ENCODE data around the gene ARHGEF33. TPM values are rescaled to one million over a fixed set of nuclear protein-coding genes. Genes with fewer than 3 reads are reported as not detected.

Gene ARHGEF33
- under 1 TPM; 0.22 to 0.39 TPM for total RNA-seq
- polyA plus RNA-seq = not detected

GRCh38 chr2:38889575-38889974, at the start of gene ARHGEF33:
Gene ARHGEF33, plus strand, starts transcription at chr2:38889875. Its CDS starts 29,573 bp downstream, at chr2:38919448.
- no peak within 1 kb of the TSS for H3K27ac Mint-ChIP-seq
- CTCF ChIA-PET = no interaction called here
- H3K4me3 Mint-ChIP-seq = no peak within 1 kb of the TSS
- Histone ChIP-seq H3K36me3 (ENCODE audit: insufficient read depth, low read length) (no peaks in the 10 kb centered on the region), H3K27ac (ENCODE audit: low read depth, low read length) (no peak within 1 kb of the TSS), H3K4me3 (ENCODE audit: low read length) (no peak within 1 kb of the TSS), H3K9me3 (ENCODE audit: low read length) (no peaks in the 10 kb centered on the region), H3K4me1 (ENCODE audit: insufficient read depth, low read length) (no peaks in the 10 kb centered on the region), H3K27me3 (ENCODE audit: insufficient read depth, low read length, poor library complexity, severe bottlenecking) (no peaks in the 10 kb centered on the region)
- H3K9me3 Mint-ChIP-seq = no peaks in the 10 kb centered on the region
- H3K27me3 Mint-ChIP-seq = peaks cover 0 to 2% of the 10 kb centered on the region in 2 donors
- no peak for DNase-seq
- H3K36me3 Mint-ChIP-seq = no peaks in the 10 kb centered on the region
- POLR2A ChIA-PET = no interaction called here
- no peaks in the 10 kb centered on the region for H3K4me1 Mint-ChIP-seq

- no peak overlapping the region for H3K27ac Mint-ChIP-seq
- POLR2A ChIA-PET = no interaction called here
Observed at GRCh38 chr2:38850045-38850444, 39.6 kb upstream of the ARHGEF33 start.

GRCh38 chr2:38856165-38856564, 33.5 kb upstream of the ARHGEF33 start:
- H3K27me3 Mint-ChIP-seq = no peaks in the 10 kb centered on the region
- H3K4me1 Mint-ChIP-seq = no peaks in the 10 kb centered on the region
- POLR2A ChIA-PET = interaction anchor here (0.5 kb wide), 1 partner anchor 313 kb away, joined by 11 read pairs; no protein-coding TSS in a partner anchor
- Histone ChIP-seq H3K4me3 (ENCODE audit: low read length) (no peak overlapping the region), H3K36me3 (ENCODE audit: insufficient read depth, low read length) (peaks cover 23% of the 10 kb centered on the region), H3K27ac (ENCODE audit: low read depth, low read length) (no peak overlapping the region), H3K27me3 (ENCODE audit: insufficient read depth, low read length, poor library complexity, severe bottlenecking) (no peaks in the 10 kb centered on the region), H3K9me3 (ENCODE audit: low read length) (no peaks in the 10 kb centered on the region), H3K4me1 (ENCODE audit: insufficient read depth, low read length) (no peaks in the 10 kb centered on the region)
- H3K27ac Mint-ChIP-seq = no peak overlapping the region
- no peak overlapping the region for H3K4me3 Mint-ChIP-seq
- H3K9me3 Mint-ChIP-seq = no peaks in the 10 kb centered on the region
- CTCF ChIA-PET = no interaction called here
- H3K36me3 Mint-ChIP-seq = peaks cover 7 to 69% (median 29%) of the 10 kb centered on the region in 3 donors
- no peak for DNase-seq

More at GRCh38 chr2:38850045-38850444, 39.6 kb upstream of the ARHGEF33 start:
- no peak overlapping the region for H3K4me3 Mint-ChIP-seq
- Histone ChIP-seq H3K36me3 (ENCODE audit: insufficient read depth, low read length) (peaks cover 16% of the 10 kb centered on the region), H3K27ac (ENCODE audit: low read depth, low read length) (no peak overlapping the region), H3K4me3 (ENCODE audit: low read length) (no peak overlapping the region), H3K4me1 (ENCODE audit: insufficient read depth, low read length) (no peaks in the 10 kb centered on the region), H3K9me3 (ENCODE audit: low read length) (no peaks in the 10 kb centered on the region), H3K27me3 (ENCODE audit: insufficient read depth, low read length, poor library complexity, severe bottlenecking) (no peaks in the 10 kb centered on the region)
- H3K4me1 Mint-ChIP-seq = no peaks in the 10 kb centered on the region
- CTCF ChIA-PET = no interaction called here
- peaks cover 0 to 62% (median 35%) of the 10 kb centered on the region in 3 donors for H3K36me3 Mint-ChIP-seq
- DNase-seq = no peak
- H3K27me3 Mint-ChIP-seq = no peaks in the 10 kb centered on the region
- H3K9me3 Mint-ChIP-seq = no peaks in the 10 kb centered on the region

GRCh38 chr2:38862476-38862875, 27.2 kb upstream of the ARHGEF33 start:
- Histone ChIP-seq H3K4me1 (ENCODE audit: insufficient read depth, low read length) (no peaks in the 10 kb centered on the region), H3K27ac (ENCODE audit: low read depth, low read length) (no peak overlapping the region), H3K27me3 (ENCODE audit: insufficient read depth, low read length, poor library complexity, severe bottlenecking) (no peaks in the 10 kb centered on the region), H3K4me3 (ENCODE audit: low read length) (no peak overlapping the region), H3K36me3 (ENCODE audit: insufficient read depth, low read length) (peaks cover 25% of the 10 kb centered on the region), H3K9me3 (ENCODE audit: low read length) (no peaks in the 10 kb centered on the region)
- H3K36me3 Mint-ChIP-seq = peaks cover 11 to 70% (median 31%) of the 10 kb centered on the region in 3 donors
- no peak overlapping the region for H3K4me3 Mint-ChIP-seq
- ChIA-PET CTCF (no interaction called here), POLR2A (no interaction called here)
- no peak for DNase-seq
- H3K27ac Mint-ChIP-seq = peak overlapping the region in 2 of 8 donors; percentile 46 to 67
- H3K4me1 Mint-ChIP-seq = peaks cover 2 to 16% (median 8%) of the 10 kb centered on the region in 3 donors
- H3K27me3 Mint-ChIP-seq = no peaks in the 10 kb centered on the region
- no peaks in the 10 kb centered on the region for H3K9me3 Mint-ChIP-seq

- no peak for DNase-seq
- Mint-ChIP-seq H3K4me1 (peaks cover 2 to 16% (median 8%) of the 10 kb centered on the region in 3 donors), H3K27ac (peak overlapping the region in 5 of 8 donors; percentile 46 to 79 (median 57)), H3K36me3 (peaks cover 9 to 69% (median 36%) of the 10 kb centered on the region in 3 donors), H3K9me3 (no peaks in the 10 kb centered on the region), H3K27me3 (no peaks in the 10 kb centered on the region), H3K4me3 (peak overlapping the region in 1 of 7 donors; percentile 6)
- Histone ChIP-seq H3K4me1 (ENCODE audit: insufficient read depth, low read length) (no peaks in the 10 kb centered on the region), H3K36me3 (ENCODE audit: insufficient read depth, low read length) (peaks cover 25% of the 10 kb centered on the region), H3K27ac (ENCODE audit: low read depth, low read length) (no peak overlapping the region), H3K9me3 (ENCODE audit: low read length) (no peaks in the 10 kb centered on the region), H3K4me3 (ENCODE audit: low read length) (no peak overlapping the region), H3K27me3 (ENCODE audit: insufficient read depth, low read length, poor library complexity, severe bottlenecking) (no peaks in the 10 kb centered on the region)
- CTCF ChIA-PET = no interaction called here
- POLR2A ChIA-PET = no interaction called here
Observed at GRCh38 chr2:38863061-38863695, 26.5 kb upstream of the ARHGEF33 start.

- Histone ChIP-seq H3K27me3 (ENCODE audit: insufficient read depth, low read length, poor library complexity, severe bottlenecking) (no peaks in the 10 kb centered on the region), H3K27ac (ENCODE audit: low read depth, low read length) (no peak overlapping the region), H3K36me3 (ENCODE audit: insufficient read depth, low read length) (peaks cover 13% of the 10 kb centered on the region), H3K4me1 (ENCODE audit: insufficient read depth, low read length) (no peaks in the 10 kb centered on the region), H3K9me3 (ENCODE audit: low read length) (no peaks in the 10 kb centered on the region), H3K4me3 (ENCODE audit: low read length) (no peak overlapping the region)
- H3K4me3 Mint-ChIP-seq = no peak overlapping the region
- H3K9me3 Mint-ChIP-seq = peaks cover 8 to 13% (median 12%) of the 10 kb centered on the region in 5 donors
- ChIA-PET POLR2A (no interaction called here), CTCF (no interaction called here)
- peak overlapping the region in 1 of 8 donors; percentile 4 for H3K27ac Mint-ChIP-seq
- DNase-seq = no peak
- peaks cover 22 to 55% (median 28%) of the 10 kb centered on the region in 3 donors for H3K36me3 Mint-ChIP-seq
- H3K4me1 Mint-ChIP-seq = peaks cover 4 to 16% (median 8%) of the 10 kb centered on the region in 3 donors
- no peaks in the 10 kb centered on the region for H3K27me3 Mint-ChIP-seq
Observed at GRCh38 chr2:38866773-38867443, 22.8 kb upstream of the ARHGEF33 start.

- Mint-ChIP-seq H3K27me3 (no peaks in the 10 kb centered on the region), H3K36me3 (peaks cover 22 to 37% (median 27%) of the 10 kb centered on the region in 3 donors), H3K9me3 (peaks cover 10 to 17% (median 13%) of the 10 kb centered on the region in 5 donors), H3K4me3 (peak overlapping the region in 1 of 7 donors; percentile 73), H3K4me1 (peaks cover 29 to 34% (median 32%) of the 10 kb centered on the region in 3 donors), H3K27ac (no peak overlapping the region)
- CTCF ChIA-PET = no interaction called here
- no peak for DNase-seq
- Histone ChIP-seq H3K27me3 (ENCODE audit: insufficient read depth, low read length, poor library complexity, severe bottlenecking) (no peaks in the 10 kb centered on the region), H3K4me1 (ENCODE audit: insufficient read depth, low read length) (peaks cover 13% of the 10 kb centered on the region), H3K4me3 (ENCODE audit: low read length) (no peak overlapping the region), H3K27ac (ENCODE audit: low read depth, low read length) (no peak overlapping the region), H3K9me3 (ENCODE audit: low read length) (no peaks in the 10 kb centered on the region), H3K36me3 (ENCODE audit: insufficient read depth, low read length) (peaks cover under 1% of the 10 kb centered on the region)
- POLR2A ChIA-PET = no interaction called here
Observed at GRCh38 chr2:38871432-38871831, 18.2 kb upstream of the ARHGEF33 start.

GRCh38 chr2:38873763-38874162, 15.9 kb upstream of the ARHGEF33 start:
- CTCF ChIA-PET = no interaction called here
- Mint-ChIP-seq H3K36me3 (peaks cover 17 to 27% (median 24%) of the 10 kb centered on the region in 3 donors), H3K27me3 (no peaks in the 10 kb centered on the region), H3K9me3 (peaks cover 10 to 17% (median 13%) of the 10 kb centered on the region in 5 donors), H3K27ac (peak overlapping the region in 1 of 8 donors; percentile 15), H3K4me3 (peak overlapping the region in 3 of 7 donors; percentile 7 to 82 (median 20)), H3K4me1 (peaks cover 34 to 38% (median 34%) of the 10 kb centered on the region in 3 donors)
- no peak for DNase-seq
- POLR2A ChIA-PET = no interaction called here
- Histone ChIP-seq H3K9me3 (ENCODE audit: low read length) (no peaks in the 10 kb centered on the region), H3K4me3 (ENCODE audit: low read length) (no peak overlapping the region), H3K4me1 (ENCODE audit: insufficient read depth, low read length) (peaks cover 16% of the 10 kb centered on the region), H3K36me3 (ENCODE audit: insufficient read depth, low read length) (no peaks in the 10 kb centered on the region), H3K27me3 (ENCODE audit: insufficient read depth, low read length, poor library complexity, severe bottlenecking) (no peaks in the 10 kb centered on the region), H3K27ac (ENCODE audit: low read depth, low read length) (no peak overlapping the region)
